ENCODE measurements around the gene GDA.

The GDA gene

GRCh38 chr9:72150661-72151060 lies 1.4 kb downstream of the GDA start:
- no peak for DNase-seq (ENCODE audit: low read depth in 3 of 3)

- no peak for DNase-seq (ENCODE audit: low read depth in 3 of 3)
Measured at GRCh38 chr9:72151104-72151503, 1.9 kb downstream of the GDA start.

DNA sequence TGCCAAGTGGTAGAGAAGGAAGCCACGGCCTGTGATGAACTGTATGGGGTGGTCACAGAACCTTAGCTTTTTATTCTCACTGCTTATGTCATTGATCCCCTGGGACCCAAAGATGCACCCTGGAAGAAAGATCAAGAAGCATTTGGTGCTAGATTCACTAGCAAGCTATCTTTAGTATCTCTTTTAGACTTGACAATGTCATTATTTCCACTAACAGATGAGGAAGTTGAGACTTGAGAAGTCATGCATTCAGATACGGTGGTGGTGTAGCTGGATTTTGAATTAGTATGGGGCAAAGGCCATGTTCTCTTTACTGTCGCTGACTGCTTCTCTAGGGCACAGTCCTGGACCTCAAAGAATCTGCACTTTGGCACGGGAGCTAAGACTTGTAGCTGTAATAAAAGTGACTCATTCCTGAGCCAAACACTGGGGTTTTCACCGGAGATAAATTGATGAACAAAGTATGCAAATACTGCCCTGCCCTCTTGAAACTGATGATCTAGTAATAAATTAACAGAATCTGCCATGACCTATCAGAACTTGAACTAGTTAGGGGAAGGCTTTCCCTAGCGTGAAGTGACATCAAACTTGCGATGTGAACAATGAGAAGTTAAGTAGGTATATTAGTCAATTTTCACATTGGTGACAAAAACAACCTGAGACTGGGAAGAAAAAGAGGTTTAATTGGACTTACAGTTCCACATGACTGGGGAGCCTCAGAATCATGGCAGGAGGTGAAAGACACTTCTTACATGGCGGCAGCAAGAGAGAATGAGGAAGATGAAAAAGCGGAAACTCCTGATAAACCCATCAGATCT lies 5.4 kb downstream of the GDA start:
- no peak for DNase-seq (ENCODE audit: low read depth in 3 of 3)

DNA sequence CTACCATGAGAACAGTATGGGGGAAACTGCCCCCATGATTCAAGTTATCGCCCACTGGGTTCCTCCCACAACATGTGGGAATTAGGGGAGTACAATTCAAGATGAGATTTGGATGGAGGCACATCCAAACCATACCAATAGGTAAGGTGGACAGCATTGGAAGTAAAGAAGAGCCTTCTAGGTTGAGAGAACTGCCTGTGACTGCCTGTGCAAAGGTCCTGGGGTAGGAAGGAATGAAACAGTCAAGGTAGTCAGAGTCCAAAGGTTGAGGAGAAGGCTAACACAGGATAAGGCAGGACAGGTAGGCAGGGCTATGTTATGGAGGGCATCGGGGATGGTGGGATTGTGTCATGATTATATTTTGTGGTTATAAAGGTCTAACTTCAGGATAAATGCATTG lies 6.1 kb downstream of the GDA start:
- no peak for DNase-seq (ENCODE audit: low read depth in 3 of 3)

- DNase-seq (ENCODE audit: low read depth in 3 of 3): no peak
Measured at GRCh38 chr9:72156586-72156985, 7.3 kb downstream of the GDA start.

DNA sequence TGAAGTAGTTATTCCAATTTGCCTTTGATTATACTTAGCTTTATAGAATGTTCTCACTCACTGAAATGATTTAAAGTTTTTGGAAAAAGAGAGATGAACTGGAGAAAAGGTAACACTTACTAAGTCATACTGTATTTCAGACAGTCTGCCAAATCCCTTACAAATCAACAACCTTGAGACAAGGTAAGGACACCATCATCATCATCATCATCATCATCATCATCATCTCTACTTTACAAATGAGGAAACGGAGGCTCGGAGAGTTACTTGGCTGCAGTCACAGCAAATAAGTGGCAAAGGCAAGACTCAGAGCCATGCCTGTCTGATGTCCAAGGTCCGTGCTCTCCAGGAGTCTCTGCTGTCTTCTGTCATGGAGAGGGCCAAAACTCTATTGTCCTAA lies 9.4 kb downstream of the GDA start:
- DNase-seq (ENCODE audit: low read depth in 3 of 3): no peak

DNA sequence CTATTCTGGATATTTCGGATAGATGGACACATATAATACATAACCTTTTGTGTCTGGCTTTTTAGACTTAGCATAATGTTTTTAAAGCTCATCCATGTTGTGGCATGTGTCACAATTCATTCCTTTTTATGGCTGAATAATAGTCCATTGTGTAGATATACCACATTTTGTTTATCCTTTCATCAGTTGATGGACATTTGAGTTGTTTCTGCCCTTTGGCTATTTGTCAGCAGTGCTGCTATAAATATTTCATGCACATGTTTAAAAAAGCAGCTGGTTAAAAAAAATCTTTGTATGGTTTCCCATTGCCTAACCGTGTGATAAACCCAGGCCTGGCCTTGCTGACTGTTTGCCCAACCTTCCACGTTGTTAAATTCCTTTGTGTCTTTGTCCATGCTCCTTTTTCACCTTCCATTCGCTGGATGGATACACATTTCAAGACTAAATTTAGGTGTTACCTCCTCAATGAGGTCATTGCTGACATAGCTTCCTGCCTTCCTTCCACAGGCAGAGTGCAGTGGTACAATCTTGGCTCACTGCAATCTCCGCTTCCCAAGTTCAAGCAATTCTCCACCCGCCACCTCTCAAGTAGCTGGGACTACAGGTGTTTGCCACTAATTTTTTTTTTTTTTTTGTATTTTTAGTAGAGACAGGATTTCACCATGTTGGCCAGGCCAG lies 11.3 kb downstream of the GDA start:
- DNase-seq (ENCODE audit: low read depth in 3 of 3): no peak

GRCh38 chr9:72165326-72165725 lies 16.1 kb downstream of the GDA start:
- DNase-seq (ENCODE audit: low read depth in 3 of 3): no peak

DNA sequence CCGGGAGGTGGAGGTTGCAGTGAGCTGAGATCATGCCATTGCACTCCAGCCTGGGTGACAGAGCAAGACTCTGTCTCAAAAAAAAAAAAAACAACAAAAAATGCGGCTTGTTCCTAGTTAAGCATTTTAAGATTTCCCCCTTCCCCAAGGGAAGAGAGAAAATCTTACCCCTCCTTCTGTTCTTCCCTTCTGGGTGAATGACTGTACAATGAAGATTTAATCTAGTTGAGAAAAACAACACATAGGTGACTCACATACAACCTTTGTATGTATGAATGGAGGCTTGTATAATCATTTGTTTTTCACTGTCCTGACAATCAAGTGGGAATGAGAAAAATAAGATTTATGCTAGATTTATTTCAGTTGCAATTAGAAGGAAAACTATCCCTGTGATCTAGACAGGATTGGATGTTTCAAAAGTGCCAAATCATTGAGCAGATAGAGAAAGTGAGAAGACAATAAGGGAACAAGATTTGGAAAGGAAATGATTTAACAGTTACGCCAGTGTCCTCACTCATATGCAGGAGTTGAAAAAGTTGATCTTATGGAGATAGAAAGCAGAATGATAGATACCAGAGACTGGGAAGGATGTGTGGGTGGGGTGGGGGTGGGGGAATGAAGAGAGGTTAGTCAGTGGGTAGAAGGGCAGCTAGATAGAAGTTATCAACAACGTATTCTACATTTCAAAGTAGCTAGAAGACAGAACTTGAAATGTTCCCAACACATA lies 16.7 kb downstream of the GDA start:
- no peak for DNase-seq (ENCODE audit: low read depth in 3 of 3)

GRCh38 chr9:72168075-72168474 lies 18.8 kb downstream of the GDA start:
- DNase-seq (ENCODE audit: low read depth in 3 of 3): no peak

- DNase-seq (ENCODE audit: low read depth in 3 of 3): no peak
Measured at GRCh38 chr9:72169178-72169577, 19.9 kb downstream of the GDA start.

- DNase-seq (ENCODE audit: low read depth in 3 of 3): no peak
Measured at GRCh38 chr9:72173080-72173479, 23.8 kb downstream of the GDA start.

- no peak for DNase-seq (ENCODE audit: low read depth in 3 of 3)
Measured at GRCh38 chr9:72185561-72185960, 36.3 kb downstream of the GDA start.

GRCh38 chr9:72187121-72187695 lies 38.0 kb downstream of the GDA start:
- DNase-seq (ENCODE audit: low read depth in 3 of 3): no peak

DNA sequence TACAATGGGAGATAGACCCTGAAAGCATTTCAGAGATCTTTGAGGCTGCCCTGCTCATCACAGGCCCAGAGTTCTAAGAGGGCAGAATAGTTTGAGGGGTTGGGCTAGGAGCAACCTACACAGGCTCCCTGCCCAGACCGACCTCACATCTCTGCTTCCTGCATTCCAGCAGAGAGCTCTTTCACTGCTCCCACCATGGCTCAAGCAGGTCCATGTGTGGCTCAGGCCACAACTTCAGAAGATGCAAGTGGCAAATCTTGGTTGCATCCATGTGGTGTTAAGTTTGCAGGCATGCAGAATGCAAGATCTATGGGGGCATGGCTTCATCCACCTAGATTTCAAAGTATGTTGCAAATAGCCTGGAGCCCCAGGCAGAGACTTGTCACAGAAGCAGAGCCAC lies 39.0 kb downstream of the GDA start:
- DNase-seq (ENCODE audit: low read depth in 3 of 3): no peak

- no peak for DNase-seq (ENCODE audit: low read depth in 3 of 3)
Measured at GRCh38 chr9:72193478-72193881, 44.2 kb downstream of the GDA start.

- DNase-seq (ENCODE audit: low read depth in 3 of 3): no peak
Measured at GRCh38 chr9:72199238-72199637, 50.0 kb downstream of the GDA start.

DNA sequence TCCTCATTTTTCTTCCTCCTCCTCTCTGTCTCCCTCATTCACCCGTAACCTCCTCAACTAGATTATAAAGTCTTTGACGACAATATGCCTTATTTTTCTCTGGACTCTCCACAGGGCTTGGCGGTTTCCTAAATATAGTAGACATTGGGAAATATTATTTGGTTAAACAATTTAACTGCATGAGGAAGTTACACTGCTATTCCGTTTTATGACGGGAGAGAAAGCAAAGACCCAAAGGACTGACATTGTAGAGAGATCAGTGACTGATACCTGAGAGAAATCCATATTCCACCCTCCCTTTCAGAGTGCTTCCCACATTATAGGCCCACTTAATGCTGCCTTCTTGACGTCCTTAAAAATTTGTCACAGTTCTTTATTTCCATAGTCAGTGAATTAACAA lies 51.2 kb downstream of the GDA start:
- DNase-seq (ENCODE audit: low read depth in 3 of 3): no peak

- no peak for DNase-seq (ENCODE audit: low read depth in 3 of 3)
Measured at GRCh38 chr9:72202009-72202408, 52.8 kb downstream of the GDA start.

DNA sequence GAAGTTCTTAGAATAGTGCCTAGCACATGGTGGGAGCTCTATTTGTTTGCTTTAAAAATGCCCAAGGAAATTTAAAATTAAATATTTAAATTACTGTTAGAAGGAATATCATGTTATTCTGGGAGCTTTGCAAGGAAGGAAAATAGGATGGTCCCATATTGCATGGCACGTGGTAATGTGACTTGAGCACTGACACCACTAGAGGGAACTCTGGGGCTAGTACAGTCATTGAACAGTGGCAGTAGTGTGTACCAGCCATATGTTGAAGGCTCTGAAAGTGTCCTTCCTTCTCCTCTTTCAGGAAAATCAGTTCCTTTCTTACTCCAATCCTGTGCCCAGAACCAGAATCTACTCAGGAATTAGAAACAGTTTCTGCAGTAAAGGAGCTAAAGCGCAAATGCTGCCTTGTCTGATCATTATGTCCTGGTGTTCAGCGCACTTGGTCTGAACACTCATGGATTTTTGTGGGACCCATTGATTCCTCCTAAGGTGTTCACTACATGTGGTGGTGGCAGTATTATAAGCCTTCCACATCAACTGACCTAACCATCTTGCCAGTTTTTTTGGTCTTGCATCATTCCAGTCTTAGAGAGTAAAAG lies 54.1 kb downstream of the GDA start:
- no peak for DNase-seq (ENCODE audit: low read depth in 3 of 3)

GRCh38 chr9:72204062-72204461 lies 54.8 kb downstream of the GDA start:
- DNase-seq (ENCODE audit: low read depth in 3 of 3): no peak

GRCh38 chr9:72205513-72205912 lies 56.3 kb downstream of the GDA start:
- no peak for DNase-seq (ENCODE audit: low read depth in 3 of 3)

Measured in stimulated activated CD4-positive, alpha-beta T cell treated with anti-CD3 and anti-CD28 coated beads, TNF-alpha, amount 100 ng/mL, for 4 hours (primary cell).